ENCODE data around the gene TSPAN5. TPM values are rescaled to one million over a fixed set of nuclear protein-coding genes. Genes with fewer than 3 reads are reported as not detected.

TSPAN5 gene
- total RNA-seq, 6 experiments from 2014 or later = 59.6 to 75.4 (median 67.6) TPM

DNA sequence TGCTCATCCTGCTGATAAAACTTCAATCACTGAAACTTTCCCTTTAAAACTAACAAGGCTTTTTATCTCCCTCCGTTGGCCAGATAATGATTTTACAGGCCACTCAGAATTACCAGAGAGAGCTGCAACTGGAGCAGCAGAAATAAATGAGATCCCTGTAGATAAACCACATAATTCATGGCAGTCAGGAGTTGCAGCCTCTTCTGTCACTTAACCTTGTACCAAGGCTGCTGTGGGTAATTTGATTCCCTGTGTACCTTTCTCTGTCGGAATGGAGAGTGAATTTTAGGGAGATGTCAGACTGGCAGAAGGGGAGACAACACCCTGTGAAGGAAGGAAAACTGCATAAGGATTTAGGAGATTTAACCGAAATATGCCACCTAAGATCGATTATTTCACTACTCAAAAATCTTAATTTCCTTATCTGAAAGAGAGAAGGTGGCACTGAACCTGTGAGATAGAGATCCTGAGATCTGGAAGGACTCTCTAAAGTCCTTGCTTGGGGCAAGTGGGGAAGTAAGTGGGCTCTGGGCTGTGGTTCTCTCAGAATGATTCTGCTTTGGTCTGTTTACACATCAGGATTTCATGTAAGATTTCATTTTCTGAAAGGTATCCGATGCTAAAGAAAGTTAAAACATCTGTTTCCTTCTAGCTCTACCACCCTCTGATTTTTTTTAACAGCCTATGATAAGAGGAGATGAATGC is 14.3 kb upstream of the TSPAN5 start:
- Mint-ChIP-seq H3K9me3 (no peaks in the 10 kb centered on the region), H3K4me1 (ENCODE audit: low read depth) (peaks cover 14% of the 10 kb centered on the region), H3K36me3 (ENCODE audit: low read depth) (no peaks in the 10 kb centered on the region), H3K4me3 (no peak overlapping the region), H3K27me3 (ENCODE audit: insufficient read depth) (peaks cover 1% of the 10 kb centered on the region), H3K27ac (no peak overlapping the region)
- no peak; the same call in 1 of the 2 replicates for TF ChIP-seq CTCF (IDR thresholded peaks at IDR 0.05)
- no peak for DNase-seq

GRCh38 chr4:98671131-98671530 is 12.7 kb upstream of the TSPAN5 start:
- Mint-ChIP-seq H3K36me3 (ENCODE audit: low read depth) (no peaks in the 10 kb centered on the region), H3K9me3 (no peaks in the 10 kb centered on the region), H3K4me1 (ENCODE audit: low read depth) (peaks cover 10% of the 10 kb centered on the region), H3K4me3 (no peak overlapping the region), H3K27ac (no peak overlapping the region), H3K27me3 (ENCODE audit: insufficient read depth) (peaks cover 1% of the 10 kb centered on the region)
- no peak for TF ChIP-seq CTCF (IDR thresholded peaks at IDR 0.05)
- DNase-seq = no peak

DNA sequence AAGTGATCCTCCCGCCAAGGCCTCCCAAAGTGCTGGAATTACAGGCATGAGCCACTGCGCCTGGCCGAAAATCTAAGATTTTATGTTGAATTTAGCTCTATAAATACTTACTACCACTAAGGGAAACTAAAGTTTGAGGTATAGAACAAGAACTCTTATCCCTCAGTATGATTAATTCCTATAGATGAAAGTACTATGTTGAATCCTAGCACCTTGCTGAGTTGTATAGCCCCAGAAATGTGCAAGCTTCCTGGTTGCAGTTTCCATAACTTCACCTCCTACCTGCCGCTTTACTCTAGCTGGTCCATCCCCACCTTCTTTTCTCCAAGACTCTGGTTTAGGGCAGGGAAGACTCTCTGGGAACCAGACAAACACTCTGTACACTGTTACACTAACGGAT is 11.8 kb upstream of the TSPAN5 start:
- Mint-ChIP-seq H3K9me3 (no peaks in the 10 kb centered on the region), H3K4me1 (ENCODE audit: low read depth) (peaks cover 10% of the 10 kb centered on the region), H3K36me3 (ENCODE audit: low read depth) (no peaks in the 10 kb centered on the region), H3K27ac (no peak overlapping the region), H3K4me3 (no peak overlapping the region), H3K27me3 (ENCODE audit: insufficient read depth) (peaks cover 1% of the 10 kb centered on the region)
- no peak for DNase-seq
- no peak for TF ChIP-seq CTCF (IDR thresholded peaks at IDR 0.05)

- no peak for TF ChIP-seq CTCF (IDR thresholded peaks at IDR 0.05)
- Mint-ChIP-seq H3K9me3 (no peaks in the 10 kb centered on the region), H3K4me1 (ENCODE audit: low read depth) (peaks cover 8% of the 10 kb centered on the region), H3K27ac (no peak overlapping the region), H3K36me3 (ENCODE audit: low read depth) (no peaks in the 10 kb centered on the region), H3K4me3 (no peak overlapping the region), H3K27me3 (ENCODE audit: insufficient read depth) (peaks cover 1% of the 10 kb centered on the region)
- DNase-seq = no peak
Measured at GRCh38 chr4:98669577-98669976, 11.2 kb upstream of the TSPAN5 start.

- TF ChIP-seq CTCF (IDR thresholded peaks at IDR 0.05) = no peak
- no peak overlapping the region for H3K4me3 Mint-ChIP-seq
- DNase-seq = no peak
- H3K4me1 Mint-ChIP-seq (ENCODE audit: low read depth) = peaks cover 32% of the 10 kb centered on the region
- H3K27ac Mint-ChIP-seq = no peak overlapping the region
- no peaks in the 10 kb centered on the region for H3K9me3 Mint-ChIP-seq
- H3K36me3 Mint-ChIP-seq (ENCODE audit: low read depth) = peaks cover 11% of the 10 kb centered on the region
- H3K27me3 Mint-ChIP-seq (ENCODE audit: insufficient read depth) = peaks cover 3% of the 10 kb centered on the region; the same call in 1 of the 2 replicates
Measured at GRCh38 chr4:98664959-98665358, 6.5 kb upstream of the TSPAN5 start.

Data from HFFc6 (cell line).